Measurements from ENCODE around the gene FAM114A1.

- TF ChIP-seq CTCF (conservative IDR thresholded peaks at IDR 0.05; ENCODE audit: low read length) (no peak), EZH2phosphoT487 (IDR thresholded peaks at IDR 0.05; ENCODE audit: borderline replicate concordance) (no peak)
These were observed 581 bp upstream of the FAM114A1 start for GRCh38 chr4:38866973-38867477.
